PFSK-1 (cell line): ENCODE results near the gene KCTD5.

Experiments
- FOXP2 ChIP-seq: optimal IDR thresholded peaks from 2 replicates; pipeline ENCODE3; 2011; ENCODE audit warnings: borderline replicate concordance, control low read depth, inconsistent platforms; ENCODE audit not compliant: insufficient read depth; ENCODE audit errors: extremely low read length, extremely low read depth
- POLR2AphosphoS5 ChIP-seq: IDR thresholded peaks from 2 replicates; pipeline ENCODE4 v1.6.1; 2012; ENCODE audit warnings: low read depth, mild to moderate bottlenecking, control low read depth, low read length, moderate library complexity
- REST ChIP-seq, 2 experiments: IDR thresholded peaks; 2 replicates each; pipeline versions ENCODE4 v1.6.1 to v1.8.0; 2011 to 2012; ENCODE audit warnings: low read depth in 2 of 2, low read length in 2 of 2, control low read depth in 1 of 2, inconsistent platforms in 1 of 2, mild to moderate bottlenecking in 1 of 2, moderate library complexity in 1 of 2; ENCODE audit not compliant: insufficient read depth in 1 of 2
- SIN3A ChIP-seq: IDR thresholded peaks from 2 replicates; pipeline ENCODE4 v1.6.1; 2012; ENCODE audit warnings: mild to moderate bottlenecking, low read length, moderate library complexity, borderline replicate concordance; ENCODE audit not compliant: insufficient read depth
- TAF1 ChIP-seq: IDR thresholded peaks from 2 replicates; pipeline ENCODE4 v1.6.1; 2012; ENCODE audit warnings: low read length, control low read depth, borderline replicate concordance; ENCODE audit not compliant: insufficient read depth

DNA sequence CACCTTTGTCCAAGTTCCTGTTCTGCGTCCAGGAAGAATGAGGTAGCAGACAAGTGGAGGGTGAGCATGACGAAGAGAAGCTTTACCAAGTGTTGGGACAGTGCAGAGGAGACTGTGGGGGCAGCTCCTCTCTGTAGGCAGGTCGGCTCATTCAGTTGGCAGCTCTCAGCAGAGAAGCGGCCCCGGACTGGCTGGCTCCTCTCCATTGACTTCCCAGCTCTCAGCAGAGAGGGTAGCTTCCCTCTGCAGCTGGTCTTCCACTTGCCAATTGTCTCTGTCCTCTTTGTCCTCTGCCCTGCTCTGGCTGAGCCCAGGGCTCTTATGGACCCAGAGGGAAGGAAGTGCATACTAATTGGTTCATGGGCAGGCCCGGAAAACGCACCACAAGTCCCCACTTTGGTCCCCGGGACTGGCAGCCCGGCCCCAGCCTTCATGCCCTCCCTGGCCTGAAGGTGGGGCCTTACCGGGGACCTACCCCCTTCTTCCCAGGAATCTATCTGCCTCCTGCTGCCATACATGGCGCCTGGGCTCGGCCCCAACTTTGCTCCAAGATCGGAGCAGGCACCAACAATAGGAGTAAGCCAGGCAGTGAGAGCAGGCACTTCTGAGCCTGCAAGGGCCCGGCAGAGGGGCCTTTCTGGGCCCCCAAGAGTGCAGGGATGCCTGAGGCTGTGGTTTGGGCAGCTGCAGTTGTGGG lies 10.1 kb downstream of the KCTD5 start:
- TF ChIP-seq POLR2AphosphoS5 (no peak), REST (IDR thresholded peaks at IDR 0.05; ENCODE audit: insufficient read depth in 1 of 2, low read depth in 2 of 2, low read length in 2 of 2) (no peak), TAF1 (no peak), SIN3A (no peak), FOXP2 (no peak)
